Stimulated activated CD8-positive, alpha-beta memory T cell treated with anti-CD3 and anti-CD28 coated beads, Interleukin-12 subunit alpha, Interleukin-12 subunit beta, amount 100 ng/mL, for 1 hour (primary cell): ENCODE results near the gene SRRT.
A peak's percentile ranks its signal among the peaks of the same experiment; 100 is the strongest.

Source experiments
- DNase-seq: peaks from one replicate; pipeline ENCODE4 v3.0.0-alpha.2; 2020; ENCODE audit warnings: low read depth

Gene SRRT

DNA sequence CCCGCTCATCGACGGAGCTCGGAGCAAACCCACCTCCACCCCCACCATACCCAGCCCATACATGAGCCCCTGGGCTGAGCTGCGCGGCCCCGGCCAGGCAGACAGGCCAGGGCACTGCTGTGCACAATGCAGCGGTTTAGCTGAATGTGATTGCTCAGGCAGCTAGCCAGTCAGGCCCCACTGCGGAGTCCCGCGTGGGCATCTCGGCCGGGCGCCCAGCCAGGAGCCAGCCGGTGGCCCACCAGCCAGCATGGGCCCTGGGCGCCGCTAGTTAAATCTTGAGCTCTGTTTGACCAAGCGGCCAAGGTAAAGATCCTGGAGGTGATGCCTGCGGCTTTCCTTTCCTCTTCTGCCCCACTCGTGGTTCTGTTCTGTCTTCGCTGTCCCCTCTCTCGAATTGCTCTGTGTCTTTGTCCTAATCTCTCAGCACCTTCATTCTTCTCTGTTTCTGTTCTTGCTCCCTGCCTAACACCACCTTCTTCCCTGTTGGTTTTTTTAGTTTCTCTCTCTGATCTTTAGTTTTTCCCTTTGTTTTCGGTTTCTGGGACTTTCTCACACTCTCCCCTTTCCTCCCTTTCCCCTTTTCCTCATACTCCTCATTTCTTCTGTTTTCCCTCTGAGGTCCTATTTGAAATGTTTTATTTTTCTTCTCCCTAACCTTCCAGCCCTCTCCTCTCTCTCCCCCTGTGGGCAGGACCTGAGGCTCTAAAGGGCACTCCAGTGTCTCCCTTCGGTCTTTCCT is 8.1 kb downstream of the SRRT start:
- no peak for DNase-seq

DNA sequence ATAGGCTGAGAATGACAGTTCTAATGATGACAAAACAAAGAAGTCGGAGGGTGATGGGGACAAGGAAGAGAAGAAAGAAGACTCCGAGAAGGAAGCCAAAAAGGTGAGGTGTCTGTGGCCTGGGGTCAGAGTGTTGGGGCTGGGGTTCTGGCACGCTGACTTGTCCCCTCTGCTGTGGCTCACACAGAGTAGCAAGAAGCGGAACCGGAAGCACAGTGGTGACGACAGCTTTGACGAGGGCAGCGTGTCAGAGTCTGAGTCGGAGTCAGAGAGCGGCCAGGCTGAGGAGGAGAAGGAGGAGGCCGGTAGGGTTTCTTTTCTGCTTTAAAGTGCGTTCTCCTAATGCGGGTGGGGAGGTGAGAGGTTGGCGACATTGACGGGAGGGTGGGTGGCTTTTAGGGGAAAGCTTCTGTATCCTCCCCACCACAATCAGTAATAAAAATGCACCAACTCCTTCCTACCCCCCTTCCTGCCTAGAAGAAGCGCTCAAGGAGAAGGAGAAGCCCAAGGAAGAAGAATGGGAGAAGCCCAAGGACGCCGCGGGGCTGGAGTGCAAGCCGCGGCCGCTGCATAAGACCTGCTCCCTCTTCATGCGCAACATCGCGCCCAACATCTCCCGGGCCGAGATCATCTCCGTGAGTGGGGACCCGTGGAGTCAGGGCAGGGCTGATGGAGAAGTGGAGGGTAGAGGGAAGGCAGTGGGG is 10.0 kb downstream of the SRRT start:
- DNase-seq, result no peak

DNA sequence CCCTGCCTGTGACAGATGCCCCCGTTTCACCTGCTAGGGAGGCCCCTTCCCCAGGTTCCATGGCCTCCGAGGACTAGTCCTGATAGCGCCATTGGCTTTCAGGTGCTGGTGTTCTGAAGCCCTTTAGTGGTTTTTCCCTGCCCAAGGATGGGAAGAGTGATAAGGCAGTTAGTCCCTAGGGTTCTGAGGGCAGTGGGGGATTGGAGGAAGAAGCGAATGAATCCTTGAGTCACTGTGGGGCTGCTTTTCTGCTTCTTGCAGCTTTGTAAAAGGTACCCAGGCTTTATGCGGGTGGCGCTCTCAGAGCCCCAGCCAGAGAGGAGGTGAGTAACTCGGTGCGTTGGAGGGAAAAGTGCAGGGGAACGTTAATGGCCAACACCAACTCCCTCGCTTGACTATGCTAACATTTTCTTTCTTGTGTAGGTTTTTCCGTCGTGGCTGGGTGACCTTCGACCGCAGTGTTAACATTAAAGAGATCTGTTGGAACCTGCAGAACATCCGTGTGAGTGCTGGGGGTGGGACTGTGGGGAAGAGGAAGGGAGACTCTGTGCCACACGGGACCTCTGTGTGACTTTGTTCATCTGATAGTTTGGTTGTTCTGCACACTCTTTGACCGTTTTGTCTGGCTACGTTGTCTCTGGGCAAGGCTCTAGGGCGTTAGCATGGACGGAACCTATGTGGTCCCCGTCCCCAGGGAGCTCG is 10.7 kb downstream of the SRRT start:
- DNase-seq, result no peak

DNA sequence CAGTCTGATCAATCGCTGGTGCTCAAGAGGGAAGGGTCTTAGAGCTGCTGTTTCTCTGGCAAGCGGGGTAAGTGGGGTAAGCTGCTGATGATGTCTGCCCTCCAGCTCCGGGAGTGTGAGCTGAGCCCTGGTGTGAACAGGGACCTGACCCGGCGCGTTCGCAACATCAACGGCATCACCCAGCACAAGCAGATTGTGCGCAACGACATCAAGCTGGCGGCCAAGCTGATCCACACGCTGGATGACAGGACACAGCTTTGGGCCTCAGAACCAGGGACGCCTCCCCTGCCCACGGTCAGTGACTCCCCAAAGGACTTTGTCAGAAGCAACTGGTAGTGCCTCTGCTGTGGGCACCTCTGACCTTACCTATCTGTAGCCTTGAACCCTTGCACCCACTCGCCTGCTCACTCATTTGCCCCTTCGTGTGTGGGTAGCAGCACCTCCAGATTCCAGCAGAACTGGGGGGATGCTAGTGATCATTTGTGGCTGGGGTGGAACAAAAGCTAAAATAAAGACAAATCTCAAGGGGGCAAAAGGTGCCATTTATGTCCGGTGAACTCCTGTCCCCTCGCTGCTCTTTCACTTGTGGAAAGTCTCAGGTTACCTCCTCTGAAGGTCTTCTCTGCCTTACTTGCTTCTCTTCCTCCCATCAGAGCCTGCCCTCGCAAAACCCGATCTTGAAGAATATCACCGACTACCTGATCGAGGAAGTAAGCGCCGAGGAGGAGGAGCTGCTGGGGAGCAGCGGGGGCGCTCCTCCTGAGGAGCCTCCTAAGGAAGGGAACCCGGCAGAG is 11.4 kb downstream of the SRRT start:
- no peak for DNase-seq

DNA sequence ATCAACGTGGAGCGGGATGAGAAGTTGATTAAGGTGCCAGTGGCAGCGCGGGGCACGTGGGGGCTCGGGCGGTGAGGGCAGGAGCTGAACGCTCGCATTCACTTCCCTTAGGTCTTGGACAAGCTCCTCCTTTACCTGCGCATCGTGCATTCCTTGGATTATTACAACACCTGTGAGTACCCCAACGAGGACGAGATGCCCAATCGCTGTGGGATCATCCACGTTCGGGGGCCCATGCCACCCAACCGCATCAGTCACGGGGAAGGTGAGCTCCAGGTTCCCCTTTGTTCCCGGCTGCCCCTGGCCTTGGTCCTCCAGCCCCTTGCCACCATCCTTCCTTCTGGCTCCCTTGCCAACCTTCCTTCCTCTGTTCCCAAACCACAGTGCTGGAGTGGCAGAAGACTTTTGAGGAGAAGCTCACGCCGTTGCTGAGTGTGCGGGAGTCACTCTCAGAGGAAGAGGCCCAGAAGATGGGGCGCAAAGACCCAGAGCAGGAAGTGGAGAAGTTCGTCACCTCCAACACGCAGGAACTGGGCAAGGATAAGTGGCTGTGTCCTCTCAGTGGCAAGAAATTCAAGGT is 12.1 kb downstream of the SRRT start:
- no peak for DNase-seq

DNA sequence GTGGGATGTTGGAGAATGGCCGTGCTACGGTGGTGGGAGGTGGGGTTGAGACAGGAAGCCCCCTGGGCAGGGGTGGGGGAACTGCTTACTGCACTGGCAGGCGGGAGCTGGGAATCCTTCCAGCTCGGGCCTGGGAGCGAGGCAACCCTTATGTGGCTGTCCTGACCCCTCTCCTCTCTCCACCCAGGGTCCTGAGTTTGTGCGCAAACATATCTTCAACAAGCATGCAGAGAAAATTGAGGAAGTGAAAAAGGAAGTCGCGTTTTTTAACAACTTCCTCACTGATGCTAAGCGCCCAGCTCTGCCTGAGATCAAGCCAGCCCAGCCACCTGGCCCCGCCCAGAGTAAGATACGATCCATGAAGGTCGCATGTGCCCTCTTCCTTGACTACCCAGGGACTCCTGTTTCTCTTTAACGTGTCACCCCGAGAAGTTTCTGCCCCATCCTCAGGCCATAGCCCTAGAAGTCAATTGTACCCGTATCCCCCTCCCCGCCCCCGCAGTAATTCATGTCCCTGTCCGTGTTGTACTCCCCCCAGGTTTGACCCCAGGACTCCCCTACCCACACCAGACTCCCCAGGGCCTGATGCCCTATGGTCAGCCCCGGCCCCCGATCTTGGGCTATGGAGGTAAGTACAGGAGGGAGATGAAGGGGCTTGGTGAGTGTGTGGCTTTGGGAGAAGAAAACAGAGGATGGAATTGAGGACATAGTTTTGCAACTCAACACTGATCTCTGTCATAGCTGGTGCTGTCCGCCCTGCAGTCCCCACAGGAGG is 12.8 kb downstream of the SRRT start:
- no peak for DNase-seq

DNA sequence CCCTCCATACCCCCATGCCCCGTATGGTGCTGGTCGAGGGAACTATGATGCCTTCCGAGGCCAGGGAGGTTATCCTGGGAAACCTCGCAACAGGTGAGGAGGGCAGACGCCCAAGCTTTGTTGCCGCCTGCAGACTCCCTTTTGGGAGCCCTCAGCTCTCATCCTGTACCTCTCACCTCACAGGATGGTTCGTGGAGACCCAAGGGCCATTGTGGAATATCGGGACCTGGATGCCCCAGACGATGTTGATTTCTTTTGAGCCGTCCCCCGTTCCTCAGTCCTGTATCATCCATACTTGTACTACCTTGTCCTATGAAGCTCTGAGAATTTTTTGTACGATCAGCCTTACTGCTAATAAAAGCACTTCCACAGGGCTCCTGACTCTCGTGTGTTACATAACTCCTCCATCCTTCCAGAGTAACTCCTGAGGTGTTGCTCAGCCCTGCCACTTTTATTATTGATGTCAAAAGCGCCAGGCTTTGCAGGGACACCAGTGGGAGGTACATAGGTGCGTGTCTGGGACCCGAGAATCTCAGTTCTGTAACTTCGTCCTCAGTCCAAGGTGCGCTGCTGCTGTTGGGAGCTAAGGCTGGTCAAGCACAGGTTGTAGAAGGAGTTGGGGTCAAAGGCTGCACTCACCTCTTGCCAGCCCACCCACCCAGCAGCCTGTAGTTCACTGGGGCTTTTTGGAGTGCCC is 13.5 kb downstream of the SRRT start:
- no peak for DNase-seq

DNA sequence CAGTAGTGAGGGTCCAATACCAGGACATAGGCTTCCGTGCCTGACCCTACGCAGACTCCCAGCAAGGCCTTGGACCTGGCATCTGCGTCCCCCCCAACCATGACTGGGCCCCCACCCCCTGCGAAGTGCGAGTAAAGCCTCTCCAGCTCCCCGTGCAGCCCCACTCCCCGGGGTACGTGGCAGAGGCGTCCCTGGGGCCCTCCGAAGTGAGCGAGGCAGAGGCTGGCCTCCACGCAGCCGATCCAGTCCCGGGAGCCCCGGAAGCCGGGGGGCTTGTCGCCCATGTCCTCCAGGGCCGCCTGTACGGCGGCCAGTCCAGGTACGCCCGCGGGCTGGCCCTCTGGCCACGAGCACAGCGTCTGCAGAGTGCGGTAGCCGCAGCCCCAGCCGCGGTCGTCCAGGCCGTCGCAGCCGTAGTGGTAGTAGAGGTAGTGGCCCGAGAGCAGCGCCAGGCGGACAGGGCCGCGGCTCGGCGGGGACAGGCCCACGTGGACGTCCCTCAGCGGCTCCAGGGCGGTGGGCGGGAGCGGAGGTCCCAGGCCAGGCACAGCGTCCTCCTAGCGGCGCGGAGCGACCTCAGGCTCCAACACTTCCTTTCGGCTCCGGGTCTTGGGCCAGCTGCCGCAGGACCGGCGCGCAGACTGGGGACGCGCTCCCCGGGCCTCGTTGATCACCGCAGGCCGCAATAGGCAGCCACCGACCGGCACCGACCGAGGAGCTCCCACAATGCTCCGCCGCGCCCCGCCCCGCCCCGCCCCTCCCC is 14.3 kb downstream of the SRRT start, which contains the start of gene UFSP1:
Gene UFSP1, minus strand, starts transcription at position 728 of the 763 bp plus-strand sequence. Its CDS starts 444 bp downstream, at position 284.
- DNase-seq, result no peak

DNA sequence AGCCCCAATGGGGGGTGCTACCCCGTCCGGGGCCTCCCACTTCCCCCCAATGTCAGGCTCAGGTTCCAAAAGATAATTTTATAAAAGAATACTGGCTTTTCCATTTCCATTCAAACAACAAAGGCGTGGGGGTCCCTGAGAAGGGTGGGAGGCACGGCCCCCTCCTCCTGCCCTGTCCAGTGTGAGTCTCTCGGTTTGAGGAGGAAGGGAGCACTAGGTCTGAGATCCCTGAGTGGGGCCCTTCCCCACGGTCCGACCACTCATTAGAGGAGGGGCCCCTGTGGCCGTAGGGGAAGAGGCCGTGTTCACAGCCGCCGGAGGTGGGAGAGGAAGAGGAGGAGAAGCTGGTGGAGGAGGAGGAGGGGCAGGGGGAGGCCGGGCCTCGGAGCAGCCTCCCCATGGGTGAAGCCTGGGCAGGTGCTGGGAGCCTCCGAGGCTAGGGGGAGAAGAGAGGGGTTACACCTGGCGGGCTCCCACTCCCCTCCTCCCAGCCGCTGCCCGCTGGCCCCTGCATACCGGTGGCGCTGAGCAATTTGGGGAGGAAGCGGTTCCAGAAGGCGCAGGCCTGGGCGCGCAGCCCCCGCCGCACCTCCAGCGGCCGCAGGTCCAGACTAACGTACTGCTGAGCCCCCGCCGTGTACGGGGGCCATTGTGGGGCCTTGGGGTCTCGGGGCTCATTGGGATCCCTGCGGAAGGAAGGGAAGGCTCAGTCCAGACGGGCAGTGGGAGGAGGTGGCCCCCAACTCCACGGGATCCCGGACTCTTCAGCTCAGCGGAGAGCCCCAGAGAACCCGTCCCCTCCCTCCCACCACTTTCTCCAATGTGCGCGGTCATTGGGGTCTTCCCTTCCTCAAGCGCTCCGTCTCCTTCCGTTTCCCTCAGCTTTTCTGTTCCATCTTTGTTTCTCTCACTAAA is 16.0 kb downstream of the SRRT start:
- DNase-seq, result no peak

DNA sequence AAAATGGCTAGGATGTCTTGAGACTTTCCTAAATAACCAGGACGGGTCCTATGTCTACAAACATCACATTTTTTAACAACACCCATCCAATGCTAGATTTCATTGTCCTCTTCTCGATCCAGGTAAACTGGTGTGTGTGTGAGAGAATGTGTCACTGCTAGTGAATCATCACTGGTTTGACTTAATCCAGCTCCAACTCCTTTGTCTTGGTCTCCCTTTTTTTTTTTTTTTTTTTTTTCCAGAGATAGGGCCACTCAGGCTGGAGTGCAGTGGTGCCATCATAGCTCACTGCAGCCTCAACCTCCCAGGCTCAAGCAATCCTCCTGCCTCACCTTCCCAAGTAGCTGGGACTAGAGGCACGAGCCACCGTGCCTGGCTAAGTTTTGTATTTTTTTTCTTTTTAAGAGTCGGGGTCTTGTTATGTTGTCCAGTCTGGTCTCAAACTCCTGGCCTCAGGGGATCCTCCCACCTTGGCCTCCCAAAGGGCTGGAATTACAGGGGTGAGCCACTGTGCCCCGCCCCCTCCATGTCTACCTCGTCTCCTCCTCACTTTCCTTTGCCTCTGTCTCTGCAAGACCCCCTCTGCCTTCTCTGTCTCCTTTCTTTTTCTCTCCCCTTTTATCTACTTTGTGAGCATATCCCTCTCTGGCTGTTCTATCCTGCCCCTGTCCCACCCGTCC is 16.8 kb downstream of the SRRT start:
- no peak for DNase-seq

DNA sequence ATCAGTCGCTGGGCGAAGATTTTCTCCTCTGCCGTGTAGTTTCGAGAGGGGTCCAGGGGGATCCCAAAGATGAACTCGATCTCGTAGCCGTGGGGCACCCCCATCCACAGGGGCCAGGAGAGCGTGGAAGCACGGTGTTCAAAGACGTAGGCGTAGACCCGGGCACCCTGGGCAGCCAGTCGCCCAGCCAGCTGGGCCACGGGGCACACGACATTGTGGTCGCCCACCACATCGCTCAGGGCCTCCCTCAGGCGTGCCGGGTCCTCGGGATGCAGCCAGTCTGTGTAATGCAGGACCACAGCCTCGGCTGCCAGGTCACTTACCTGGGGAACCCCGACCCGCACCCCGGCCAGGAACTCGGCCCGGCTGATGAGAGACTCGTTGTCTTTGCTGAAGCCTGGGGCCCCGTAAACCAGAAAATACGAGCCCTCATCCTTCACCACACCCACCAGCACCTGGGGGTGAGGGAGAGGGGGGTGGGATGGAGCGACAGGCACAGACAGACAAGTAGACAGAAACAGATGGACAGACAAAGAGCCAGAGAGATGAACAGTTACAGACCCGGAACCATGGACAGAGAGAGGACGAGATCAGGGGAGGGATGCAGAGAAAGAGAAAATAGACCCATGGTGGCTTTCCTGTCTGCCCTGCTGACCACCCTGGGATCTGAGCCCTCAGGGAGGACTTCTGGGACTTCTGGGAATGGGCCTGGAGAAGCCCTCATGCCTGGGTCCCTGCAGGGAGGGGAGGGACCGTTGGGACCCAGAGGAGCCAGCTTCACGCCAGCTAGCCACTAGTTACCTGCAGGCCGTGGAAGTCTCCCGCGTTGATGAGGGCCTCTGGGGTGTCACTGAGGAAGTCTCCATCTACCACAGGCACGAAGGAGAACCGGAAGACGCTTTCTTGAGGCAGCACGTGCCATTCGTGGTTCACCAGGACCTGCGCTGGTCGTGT is 17.7 kb downstream of the SRRT start:
- DNase-seq, result no peak

DNA sequence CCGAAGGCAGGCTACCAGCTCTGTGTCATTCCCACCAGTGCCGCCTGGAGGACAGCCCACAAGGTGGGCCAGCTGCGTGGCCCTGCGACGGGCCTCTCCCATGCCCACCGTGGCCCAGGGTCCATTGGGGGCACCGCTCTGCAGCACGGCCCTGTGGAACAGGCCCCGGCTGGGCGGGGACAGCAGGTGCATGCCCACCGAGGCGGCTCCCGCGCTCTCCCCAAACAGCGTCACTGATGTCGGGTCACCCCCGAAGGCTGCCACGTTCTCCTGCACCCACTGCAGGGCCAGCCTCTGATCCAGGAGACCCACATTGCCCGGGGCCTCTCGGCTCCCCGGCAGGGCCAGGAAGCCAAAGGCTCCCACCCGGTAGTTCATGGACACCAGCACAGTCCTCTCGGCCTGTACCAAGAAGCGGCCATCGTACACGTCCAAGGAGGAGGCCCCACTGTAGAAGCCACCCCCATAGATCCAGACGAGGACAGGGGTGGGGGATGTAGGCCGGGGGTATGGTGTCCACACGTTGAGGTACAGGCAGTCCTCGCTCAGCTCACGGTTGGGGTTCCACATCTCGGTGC is 18.5 kb downstream of the SRRT start:
- no peak for DNase-seq

DNA sequence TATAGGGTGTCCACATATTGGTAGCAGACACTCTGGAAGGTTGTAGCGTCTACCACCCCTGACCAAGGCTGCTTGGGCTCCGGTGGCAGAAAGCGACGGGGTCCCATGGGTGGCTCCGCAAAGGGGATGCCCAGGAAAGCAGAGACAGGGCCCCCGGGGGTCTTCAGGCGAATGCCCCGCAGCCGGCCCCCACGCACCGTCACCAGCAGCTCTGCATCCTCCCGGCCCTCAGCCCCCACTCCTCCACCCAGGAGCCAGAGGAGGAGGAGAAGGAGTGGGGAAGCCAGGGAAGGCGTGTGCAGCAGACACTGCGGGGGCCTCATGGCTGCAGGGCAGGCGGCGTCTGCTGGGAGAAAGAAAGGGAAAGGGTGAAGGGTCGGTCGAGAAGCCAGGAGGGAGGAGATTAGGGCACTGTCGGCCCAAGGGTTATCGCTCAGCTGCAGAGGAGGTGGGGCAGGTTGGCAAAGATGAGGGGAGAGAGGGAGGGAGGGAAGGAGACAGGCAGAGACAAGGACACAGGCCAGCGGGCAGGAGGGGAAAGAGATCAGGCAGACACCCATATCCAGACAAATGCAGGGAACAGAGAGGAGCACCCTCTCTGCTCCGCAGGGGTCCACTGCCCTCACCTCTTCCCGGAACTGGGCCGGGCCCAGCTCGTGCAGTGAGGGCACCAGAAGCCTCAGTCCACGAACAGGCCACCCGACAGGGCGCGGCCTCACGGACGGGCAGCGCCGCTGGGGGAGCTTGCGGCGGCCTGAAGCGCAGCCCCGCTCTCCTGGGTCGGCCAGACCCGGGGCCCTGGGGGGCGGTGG is 19.2 kb downstream of the SRRT start:
- DNase-seq, result no peak

DNA sequence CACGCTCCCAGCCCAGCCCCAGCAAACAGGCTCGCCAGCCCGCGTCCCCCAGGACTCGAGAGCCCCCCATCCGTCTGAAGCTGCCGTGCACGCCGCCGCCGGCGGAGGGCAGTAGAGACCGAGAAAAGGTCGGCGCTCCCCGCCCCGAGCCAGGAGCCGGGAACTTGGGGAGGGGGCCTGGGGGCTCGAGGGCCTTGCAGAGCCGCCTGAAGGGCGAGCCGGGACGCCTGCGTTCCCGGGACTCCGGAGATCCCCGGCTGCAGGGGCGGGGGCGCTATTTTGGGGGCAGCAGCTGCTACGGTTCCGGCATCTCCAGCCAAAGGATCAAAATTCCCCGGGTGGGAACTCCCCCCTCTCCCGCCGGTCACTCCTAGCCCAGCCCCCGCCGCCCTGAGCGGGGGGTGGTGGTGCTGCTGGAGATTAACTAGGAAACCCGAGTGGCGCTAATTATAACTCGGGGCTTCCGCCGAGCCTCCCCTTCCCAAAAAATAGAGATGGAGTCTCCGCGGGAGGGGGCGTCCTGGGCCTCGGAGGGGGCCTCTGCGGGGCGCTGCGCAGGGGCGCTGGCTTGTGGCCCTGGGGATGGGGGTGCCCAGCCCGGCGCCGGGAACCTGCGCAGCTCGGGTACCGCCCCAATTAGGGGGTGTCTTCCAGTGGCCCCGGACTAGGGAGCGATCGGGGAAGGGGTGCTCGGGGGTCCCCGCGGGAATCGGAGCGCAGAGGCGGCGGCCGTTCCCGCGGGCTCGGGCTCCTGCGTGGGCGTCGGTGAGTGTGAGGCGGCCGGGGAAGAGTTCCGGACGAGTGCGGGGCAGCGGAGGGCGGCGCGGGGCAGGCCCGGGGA is 20.2 kb downstream of the SRRT start:
- peak; percentile 44 for DNase-seq

DNA sequence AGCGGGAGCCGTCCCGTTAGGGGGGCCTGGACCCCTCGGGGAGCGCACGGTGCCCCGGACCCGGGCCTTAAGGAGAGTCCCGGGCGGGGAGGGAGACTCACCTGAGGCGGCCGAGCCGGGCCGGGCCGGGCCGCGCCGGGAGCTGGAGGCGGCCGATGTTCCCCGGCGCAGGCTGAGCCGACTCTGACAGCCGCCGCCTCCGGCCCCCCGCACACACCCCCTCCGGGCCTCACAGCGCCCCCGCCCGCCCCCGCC is 20.7 kb downstream of the SRRT start, which contains the start of gene ACHE:
Gene ACHE, minus strand, starts transcription at position 188 of the 255 bp plus-strand sequence. CDS start 1,656 bp downstream, outside the sequence.
- DNase-seq, result no peak
